ENCODE measurements around the gene TMIGD3. TPM values are rescaled to one million over a fixed set of nuclear protein-coding genes. Genes with fewer than 3 reads are reported as not detected.
A peak's percentile ranks its signal among the peaks of the same experiment; 100 is the strongest.

Gene TMIGD3
- total RNA-seq, 4 donors from 2014 or later: 0.85 to 14.1 (median 3.2) TPM; not detected in 1

DNA sequence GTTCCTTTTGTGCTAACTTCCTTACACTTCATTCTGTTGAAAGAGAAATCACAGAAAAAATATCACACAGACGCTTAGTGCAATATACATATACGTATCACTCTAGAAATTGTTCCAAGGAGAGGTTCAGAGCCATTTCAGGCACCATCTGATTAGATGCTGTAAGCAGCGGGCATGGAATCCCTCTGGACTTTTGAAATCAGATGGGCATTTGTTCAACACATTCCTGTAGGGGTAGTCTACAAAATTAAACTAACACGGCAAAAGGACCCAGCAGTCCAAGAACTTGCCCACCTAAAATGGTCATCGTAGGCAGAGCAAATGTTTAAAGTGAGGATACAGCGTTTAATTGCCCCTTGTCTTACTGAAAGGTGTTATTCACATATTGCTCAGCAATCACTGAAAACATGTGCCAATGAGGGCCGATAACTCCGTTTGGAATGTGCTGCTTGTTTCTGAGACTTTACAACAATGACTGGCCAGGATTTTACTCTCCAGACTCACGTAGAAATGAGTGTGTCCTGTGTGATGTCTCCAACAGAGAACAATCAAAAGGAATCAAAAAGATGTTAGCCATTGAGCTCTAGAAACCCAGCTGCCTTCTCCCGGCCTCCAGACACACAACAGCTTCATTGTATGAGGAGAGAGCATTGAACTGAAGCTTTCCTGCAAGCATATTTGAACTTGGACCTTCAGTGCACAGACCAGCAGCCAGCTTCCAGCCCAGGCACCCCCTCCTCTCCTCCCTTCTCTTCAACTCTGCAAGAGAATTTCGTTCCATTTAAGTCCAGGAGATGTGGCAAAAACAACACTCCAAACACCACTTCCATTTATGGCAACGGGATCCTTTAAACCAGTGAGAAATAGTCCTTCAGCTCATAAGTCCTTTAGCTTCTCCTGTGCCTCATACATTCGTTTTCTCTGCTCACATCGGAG lies 32.1 kb upstream of the TMIGD3 start:
- no peak overlapping the region for H3K4me3 ChIP-seq
- ATAC-seq: peak; percentile 81
- peak overlapping the region; percentile 84 to 98 (median 87) for H3K27ac ChIP-seq
- TF ChIP-seq POLR2AphosphoS5 (IDR thresholded peaks at IDR 0.05) (peak; percentile 57), CTCF (IDR thresholded peaks at IDR 0.05) (no peak)
- 14 to 30% methylated on average over 13 to 14 of the region's 14 CpGs for WGBS, 2 donors (ENCODE audit: low coverage in 1 of 2)
- no peaks in the 10 kb centered on the region for H3K9me3 ChIP-seq
- H3K27me3 ChIP-seq: no peaks in the 10 kb centered on the region
- H3K4me1 ChIP-seq: peaks cover 4 to 47% (median 9%) of the 10 kb centered on the region in 3 donors
- H3K36me3 ChIP-seq: no peaks in the 10 kb centered on the region

DNA sequence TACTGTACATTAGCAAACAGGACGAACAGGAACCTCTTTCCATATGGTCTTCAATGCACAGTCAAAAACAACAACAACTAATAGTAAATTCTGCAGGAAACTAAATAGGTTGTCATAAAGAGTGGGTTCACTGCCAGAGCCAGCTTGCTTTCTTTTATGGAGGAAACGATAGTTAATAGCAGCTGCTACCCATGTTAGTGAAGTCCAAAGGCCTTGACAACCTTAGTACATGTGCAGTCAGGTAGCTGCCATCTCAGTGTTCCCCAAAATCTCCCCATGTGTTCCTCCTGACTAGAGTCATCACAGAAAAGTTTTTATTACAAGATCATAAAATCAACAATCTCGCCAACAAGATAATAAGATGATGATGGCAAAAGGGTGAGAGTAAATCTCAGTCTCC lies 16.6 kb upstream of the TMIGD3 start:
- H3K36me3 ChIP-seq: no peaks in the 10 kb centered on the region
- H3K27ac ChIP-seq: no peak overlapping the region
- no peaks in the 10 kb centered on the region for H3K27me3 ChIP-seq
- no peak for ATAC-seq
- 92% methylated on average over 3 of the region's 3 CpGs for WGBS, 2 donors (ENCODE audit: low coverage in 1 of 2)
- no peaks in the 10 kb centered on the region for H3K9me3 ChIP-seq
- peaks cover 0 to 26% (median 13%) of the 10 kb centered on the region in 3 donors for H3K4me1 ChIP-seq
- no peak for TF ChIP-seq EP300 (IDR thresholded peaks at IDR 0.05)
- no peak overlapping the region for H3K4me3 ChIP-seq

DNA sequence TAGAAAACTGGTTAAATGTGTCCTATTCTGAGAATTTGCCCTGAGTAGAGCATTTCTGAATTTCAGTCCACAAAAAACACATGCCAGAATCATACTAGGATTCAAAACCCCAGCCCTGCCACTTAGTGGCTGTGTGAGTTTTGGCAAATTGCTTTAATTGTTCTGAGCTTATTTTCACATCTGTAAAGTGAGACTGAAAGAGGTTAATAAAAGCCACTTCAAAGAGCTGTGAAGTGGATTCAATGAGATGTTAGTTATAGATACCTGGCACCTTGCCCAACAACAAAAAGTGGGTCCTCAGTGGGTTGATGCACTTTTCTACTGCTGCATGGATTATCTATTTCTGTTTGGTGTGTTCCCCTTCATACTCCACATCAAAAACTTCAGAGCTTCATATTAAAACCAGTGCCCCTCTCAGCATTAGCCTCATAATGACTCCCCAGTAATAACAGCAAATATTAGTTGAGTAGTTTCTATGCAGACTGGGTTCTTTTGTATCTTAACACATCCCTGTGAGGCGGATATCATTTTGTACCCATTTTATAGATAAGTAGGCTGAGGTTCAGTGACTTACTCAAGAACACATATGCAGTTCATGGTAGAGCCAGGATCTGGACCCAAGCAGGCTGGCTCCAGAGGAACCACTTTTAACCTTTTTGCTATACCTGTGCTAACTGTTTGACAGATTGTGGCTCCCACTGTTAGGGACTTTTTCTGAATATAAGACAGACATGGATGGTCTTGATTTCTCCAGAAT lies 14.2 kb upstream of the TMIGD3 start:
- Histone ChIP-seq H3K27ac (peak overlapping the region in 2 of 4 donors; percentile 83 to 91), H3K4me3 (no peak overlapping the region), H3K9me3 (no peaks in the 10 kb centered on the region), H3K4me1 (peaks cover 0 to 50% (median 18%) of the 10 kb centered on the region in 3 donors), H3K36me3 (no peaks in the 10 kb centered on the region), H3K27me3 (no peaks in the 10 kb centered on the region)
- 85 to 100% methylated on average over 1 of the region's 1 CpG for WGBS, 2 donors (ENCODE audit: low coverage in 1 of 2)
- TF ChIP-seq EP300 (IDR thresholded peaks at IDR 0.05) (no peak), POLR2AphosphoS5 (IDR thresholded peaks at IDR 0.05) (no peak), CTCF (IDR thresholded peaks at IDR 0.05) (no peak), POLR2A (IDR thresholded peaks at IDR 0.05) (no peak)
- ATAC-seq: no peak

DNA sequence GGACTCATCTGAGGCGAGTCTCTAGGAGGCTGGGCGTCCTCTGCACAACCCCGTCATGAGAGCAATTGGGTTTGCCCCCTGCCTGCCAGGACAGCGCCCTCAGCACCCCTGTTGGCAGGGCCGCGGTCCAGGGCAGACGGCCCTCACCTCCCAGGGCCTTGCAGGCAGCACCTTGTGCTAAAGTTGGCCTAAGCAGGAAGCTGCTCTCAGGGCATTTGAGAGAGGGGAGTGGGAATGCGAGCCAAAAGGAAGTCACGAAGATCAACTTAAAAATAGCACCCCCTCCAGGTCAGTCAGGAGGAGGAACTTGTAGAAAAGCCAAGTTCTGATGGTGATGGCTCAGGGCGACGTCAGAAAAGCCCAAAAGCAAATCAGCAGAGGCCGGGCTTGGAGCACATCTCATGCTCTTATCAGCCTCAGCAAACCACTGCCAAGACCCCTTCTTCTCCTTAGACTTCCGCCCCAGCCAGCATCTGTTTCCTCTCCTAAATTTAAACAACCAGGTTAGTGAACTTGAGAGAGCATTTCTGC lies 12.6 kb upstream of the TMIGD3 start:
- peak; percentile 31 for ATAC-seq
- peaks cover 0 to 65% (median 18%) of the 10 kb centered on the region in 3 donors for H3K4me1 ChIP-seq

More for the DNA sequence above, 12.6 kb upstream of the TMIGD3 start:
- no peaks in the 10 kb centered on the region for H3K9me3 ChIP-seq
- no peaks in the 10 kb centered on the region for H3K27me3 ChIP-seq
- 22 to 29% methylated on average over 2 to 6 of the region's 13 CpGs for WGBS, 2 donors (ENCODE audit: low coverage in 1 of 2)
- peak overlapping the region; percentile 41 to 91 (median 82) for H3K27ac ChIP-seq
- TF ChIP-seq CTCF (IDR thresholded peaks at IDR 0.05): peak in 3 of 4 experiments; percentile 25 to 49 (median 30)
- peak; percentile 7 for TF ChIP-seq POLR2AphosphoS5 (IDR thresholded peaks at IDR 0.05)
- TF ChIP-seq POLR2A (IDR thresholded peaks at IDR 0.05): no peak
- no peaks in the 10 kb centered on the region for H3K36me3 ChIP-seq
- H3K4me3 ChIP-seq: peak overlapping the region; percentile 2 to 47

Measured in gastroesophageal sphincter (tissue), 4 donors.